ENCODE measurements around the gene TRERF1.

The TRERF1 gene

DNA sequence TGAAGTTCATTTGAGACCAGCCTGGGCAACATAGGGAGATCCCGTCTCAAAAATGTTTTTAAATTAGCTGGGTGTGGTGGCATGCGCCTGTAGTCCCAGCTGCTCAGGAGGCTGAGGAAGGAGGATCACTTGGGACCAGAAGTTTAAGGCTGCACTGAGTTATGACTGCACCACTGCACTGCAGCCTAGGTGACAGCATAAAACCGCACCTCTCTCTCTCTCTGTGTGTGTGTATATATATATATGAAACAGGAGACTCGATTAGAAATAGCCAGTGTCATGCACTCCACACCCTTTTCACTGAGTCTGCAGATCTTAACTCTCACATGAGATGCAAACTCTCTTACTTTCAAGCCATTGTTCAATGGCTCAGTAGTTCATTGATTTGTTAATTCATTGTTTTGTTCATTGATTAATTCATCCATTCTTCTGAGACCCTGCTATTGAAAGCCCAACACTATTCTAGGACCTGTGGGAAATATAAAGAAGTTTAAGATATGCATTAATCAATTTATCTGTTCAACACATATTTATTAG is 181.7 kb downstream of the TRERF1 start:
- DNase-seq, result no peak

DNA sequence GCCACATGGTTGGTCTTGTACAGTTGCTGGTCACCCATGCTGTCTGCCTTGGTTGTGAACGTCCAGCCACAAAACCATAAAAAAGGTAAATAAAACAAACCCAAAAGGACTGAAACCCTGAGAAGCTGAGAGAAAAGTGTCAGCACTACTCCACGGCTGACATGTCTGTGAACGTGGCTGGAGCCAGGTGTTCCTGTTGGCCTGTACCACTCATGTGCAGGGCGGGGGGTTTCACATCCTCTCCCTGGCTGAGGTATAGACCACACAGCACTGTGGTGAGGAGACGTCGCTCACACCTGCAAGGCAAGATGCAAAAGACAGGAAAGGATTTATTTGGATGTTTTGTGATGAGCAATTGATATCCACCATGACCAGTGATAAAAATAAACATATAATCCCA is 182.2 kb downstream of the TRERF1 start:
- no peak for DNase-seq

DNA sequence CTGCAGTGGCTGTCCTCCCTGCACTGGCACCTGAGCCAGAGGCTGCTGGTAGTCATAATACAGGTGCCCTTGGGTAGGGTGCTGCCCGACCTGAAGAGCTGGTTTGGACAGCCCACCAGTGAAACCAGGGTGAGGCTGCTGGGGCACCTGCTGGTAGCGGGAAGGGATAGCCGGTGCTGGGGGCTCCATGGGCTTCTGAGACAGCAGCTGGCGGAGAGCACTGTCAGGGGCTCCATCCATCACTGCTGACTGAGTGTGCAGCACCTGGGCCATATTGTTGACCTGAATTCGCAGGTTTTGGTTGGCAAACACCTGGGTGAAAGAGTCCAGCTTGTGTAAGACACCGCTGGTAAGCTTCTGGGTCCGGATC is 182.9 kb downstream of the TRERF1 start:
- DNase-seq, result no peak

DNA sequence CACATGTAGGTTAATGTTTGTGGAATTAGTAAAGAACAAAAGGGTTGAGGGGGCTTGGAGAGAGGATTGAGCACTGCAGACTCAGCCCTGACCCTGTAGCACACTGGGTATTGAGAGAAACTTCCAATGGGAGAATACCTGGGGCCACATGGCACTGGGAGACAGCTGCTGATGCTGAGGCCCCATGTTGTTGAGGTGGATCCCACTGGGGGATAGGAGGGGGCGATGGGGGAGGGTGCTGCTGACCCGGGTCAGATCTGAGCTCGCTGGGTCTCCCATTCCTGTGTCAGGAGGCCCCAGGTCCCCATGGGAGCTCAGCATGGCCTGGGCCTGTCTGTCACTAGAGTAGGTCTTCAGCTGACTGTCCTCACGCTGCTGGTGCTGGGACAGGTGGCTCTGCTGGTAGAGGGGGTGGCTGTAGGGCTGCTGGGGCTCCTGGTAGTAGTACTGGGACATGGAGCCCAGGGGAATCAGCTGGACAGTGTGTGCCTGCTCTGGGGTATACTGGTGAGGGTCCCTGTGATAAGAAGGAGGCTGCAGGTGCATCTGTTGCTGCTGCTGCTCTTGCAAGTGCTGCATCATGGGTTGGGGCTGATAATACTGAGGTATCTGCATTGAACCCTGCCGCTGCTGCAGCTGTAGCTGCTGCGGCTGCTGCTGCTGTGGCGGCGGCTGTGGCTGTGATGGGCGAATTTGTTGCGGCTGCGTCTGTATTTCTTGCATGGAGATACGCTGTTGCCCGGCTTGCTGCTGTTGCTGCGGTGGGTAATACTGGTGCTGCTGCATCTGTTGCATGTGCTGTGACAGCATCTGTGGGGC is 183.5 kb downstream of the TRERF1 start:
- DNase-seq, result no peak

DNA sequence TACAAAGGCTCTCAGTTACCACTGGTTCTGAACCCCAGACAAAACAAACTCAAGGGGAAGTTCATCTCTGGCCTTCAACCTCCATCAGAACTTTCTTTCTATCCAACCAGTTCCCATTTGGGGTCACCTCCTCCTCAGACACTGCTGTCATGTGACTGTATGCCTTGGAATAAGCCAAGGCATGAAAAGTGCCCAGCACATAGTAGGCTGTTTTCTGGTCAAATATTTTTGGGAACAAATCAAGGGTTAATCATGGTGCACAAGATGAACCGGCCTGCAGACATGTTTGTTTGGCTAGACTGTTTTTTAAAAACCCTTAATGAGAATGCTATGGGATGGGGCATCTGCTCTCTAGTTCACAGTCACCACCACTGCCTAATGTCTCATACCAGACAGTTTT is 185.2 kb downstream of the TRERF1 start:
- DNase-seq, result no peak

DNA sequence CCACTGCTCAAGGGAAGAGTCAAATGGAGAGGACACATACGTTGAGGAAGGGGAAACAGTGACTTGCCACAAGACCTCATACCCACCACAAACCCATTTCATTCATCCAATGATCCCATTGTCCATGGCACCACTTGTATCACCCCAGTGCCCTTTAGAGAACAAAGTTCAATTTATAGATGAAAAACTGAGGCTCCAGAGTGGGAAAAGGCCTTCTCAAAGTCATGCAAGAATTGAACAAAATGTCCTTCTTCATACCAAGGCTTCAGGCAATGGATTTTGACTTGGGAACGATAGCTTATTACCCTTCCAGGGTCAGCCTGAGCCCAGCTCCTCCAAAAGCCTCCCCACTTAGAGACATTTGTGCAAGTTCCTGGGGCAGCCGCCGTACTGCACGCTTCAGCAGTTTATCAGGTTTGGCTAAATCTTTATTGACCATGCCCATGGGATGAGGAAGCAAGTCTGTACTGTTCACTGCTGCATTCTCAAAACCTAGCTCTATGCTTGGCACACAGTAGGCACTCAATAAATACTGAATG is 186.8 kb downstream of the TRERF1 start:
- no peak for DNase-seq

DNA sequence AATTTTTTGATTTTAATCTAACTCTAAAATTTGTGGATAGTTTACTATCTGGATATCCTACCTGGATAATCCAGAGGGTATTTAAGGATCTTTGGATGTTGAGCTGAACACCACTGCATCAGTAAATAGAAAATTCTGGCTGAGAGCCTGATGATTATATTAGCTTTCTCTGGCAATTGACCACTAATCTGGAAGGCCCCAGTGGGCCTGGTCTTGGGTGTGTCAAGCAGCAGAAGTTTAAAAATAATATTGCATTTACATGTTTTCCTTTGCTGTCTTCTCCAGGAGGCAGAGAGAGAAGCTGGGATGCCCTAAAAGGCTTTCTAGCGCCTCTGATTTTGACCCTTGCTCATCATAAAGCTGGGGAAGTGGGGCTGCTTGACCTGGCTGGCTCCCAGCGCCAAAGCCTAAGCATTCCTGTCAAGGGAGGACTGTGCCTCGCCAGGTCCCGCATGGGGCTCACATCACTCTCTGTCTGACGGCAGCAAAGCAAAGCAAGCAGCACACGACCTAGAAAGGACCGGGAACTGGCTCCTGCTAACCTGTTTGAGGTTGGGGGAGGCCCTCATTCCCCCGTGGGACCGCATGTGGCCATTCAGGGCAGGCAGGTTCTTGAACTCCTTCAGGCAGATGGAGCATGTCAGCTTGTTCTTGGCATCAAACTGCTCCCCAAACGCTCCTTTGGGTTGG is 187.4 kb downstream of the TRERF1 start:
- DNase-seq, result no peak

DNA sequence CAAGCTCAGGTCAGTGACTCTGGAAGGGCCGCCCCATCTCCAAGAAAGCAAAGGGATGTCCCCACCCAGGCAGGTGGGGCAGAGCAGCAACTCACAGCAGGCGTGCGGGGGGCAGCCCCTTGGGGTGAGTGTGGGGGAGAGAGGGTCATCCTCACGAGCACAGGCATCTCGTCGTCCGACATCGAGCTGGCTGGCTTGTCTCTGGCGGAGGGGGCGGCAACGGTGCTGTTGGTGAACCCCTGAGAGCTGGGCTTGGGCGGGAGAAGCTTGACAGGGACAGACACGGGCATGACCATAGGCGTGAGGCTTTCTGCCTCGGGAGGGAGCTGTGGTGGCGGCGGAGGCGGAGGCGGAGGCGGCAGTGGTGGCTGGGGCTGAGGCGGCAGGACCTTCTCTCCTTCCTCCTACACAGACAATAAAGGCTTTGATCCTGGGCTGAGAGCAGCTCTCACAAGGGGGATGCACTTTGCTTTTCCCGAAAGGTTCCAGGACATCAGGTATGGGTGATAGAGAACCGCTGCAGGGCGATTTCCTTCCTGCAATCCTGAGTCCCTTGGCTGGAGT is 188.5 kb downstream of the TRERF1 start:
- DNase-seq, result no peak

DNA sequence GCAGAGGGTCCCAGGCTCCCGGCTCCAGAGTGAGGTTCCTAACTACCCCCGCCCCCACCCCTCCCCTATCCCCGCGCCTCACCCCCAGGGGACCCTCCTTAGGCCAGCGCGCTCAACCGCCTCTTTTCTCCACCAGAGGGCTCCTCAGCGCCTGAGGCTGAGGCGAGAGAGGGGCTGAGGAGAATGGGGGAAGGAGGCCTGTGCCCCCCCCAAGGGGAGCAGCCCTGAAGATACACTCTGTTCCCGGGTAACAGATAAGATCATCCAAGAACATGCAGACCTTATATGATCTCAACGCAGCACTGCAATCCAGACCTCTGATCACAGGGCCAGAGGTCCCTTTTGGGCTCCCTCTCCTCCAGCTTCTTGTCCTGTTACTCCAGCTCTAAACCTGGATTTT is 190.8 kb downstream of the TRERF1 start:
- DNase-seq, result no peak

DNA sequence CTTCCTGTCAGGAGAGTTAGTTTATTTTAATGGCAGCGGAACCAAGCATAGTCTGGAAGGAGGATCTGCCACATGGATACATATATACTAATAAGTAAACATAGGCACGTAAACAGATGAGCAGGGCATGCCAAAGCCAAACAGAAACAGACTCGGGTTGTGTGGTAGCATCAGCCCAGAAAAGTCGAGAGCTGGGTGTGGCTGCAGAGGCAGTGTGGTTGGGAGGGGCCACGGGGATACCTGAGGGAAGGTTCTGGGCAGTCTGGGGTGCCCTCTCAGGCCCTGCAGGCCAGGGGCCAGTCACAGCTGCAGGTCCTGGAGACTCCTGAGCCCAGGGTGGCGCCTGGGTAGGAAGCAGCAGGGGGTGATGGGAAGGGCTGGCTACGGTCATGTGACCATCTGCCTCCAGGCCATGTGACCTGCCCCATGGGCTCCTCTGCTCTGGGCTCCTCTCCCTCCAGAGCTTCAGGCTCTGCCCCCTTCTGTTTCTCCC is 191.3 kb downstream of the TRERF1 start:
- DNase-seq, result no peak

DNA sequence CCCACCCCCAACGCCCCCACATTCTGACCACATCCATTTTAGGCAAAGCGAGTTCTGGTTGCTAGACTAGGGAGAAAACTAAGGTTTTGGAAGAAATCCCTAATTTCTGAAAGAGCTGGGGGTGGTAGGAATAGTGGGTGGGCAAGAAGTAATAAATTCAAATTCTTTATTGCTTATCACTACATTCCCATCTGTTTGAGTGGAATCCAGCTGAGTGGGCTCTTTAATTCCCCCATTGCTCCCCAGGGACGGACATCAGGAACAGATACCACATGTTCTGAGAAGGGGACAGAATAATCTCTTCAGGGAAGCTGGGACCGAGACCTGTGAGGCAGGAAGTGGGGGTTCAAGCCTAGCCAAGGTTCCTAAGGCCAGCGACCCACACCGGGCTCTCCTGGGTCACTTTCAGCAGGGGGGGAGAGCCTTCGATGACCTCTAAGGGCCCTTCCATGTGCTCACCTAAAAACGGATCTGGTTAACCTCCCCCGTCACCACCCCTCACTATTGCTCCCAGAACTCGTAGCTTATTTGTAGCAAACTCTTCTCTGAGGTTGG is 191.8 kb downstream of the TRERF1 start:
- no peak for DNase-seq

DNA sequence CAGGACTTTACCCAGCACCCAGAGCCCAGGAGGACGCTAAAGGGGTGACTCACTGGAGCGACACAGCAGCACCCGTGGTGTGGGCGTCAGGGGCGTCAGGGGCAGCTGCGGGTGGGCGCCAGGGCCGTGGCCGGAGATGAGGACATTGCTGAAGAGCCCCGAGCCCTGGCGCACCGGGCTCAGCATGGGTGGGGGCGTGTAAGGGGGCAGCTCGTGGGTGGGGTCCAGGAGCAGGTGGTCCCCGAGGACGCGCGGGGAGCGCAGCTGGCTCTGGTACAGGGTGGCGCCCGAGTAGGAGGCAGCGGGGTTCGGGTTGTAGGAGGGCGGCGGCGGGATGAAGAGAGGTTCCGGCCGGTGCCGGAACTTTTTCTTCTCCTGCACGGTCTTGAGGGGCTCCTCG is 192.4 kb downstream of the TRERF1 start:
- DNase-seq, result no peak

DNA sequence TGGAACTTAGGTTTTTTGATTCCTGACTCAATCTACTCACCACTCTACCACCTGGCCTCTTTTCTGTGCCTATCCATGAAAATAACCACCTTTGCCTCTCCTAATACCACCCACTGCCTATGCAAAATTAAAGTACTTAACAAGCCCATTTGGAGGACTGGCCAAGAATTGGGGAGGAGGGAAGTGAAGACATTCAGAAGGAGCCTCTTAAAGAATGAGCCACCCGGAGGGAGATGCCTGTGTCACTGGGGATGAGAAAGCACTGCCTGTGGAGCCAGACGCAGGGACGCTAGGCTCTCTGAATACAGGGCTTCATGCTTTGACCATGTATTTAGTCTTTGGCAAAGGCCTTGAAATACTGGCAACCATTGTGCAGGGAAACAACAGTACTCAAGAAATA is 194.1 kb downstream of the TRERF1 start:
- no peak for DNase-seq

DNA sequence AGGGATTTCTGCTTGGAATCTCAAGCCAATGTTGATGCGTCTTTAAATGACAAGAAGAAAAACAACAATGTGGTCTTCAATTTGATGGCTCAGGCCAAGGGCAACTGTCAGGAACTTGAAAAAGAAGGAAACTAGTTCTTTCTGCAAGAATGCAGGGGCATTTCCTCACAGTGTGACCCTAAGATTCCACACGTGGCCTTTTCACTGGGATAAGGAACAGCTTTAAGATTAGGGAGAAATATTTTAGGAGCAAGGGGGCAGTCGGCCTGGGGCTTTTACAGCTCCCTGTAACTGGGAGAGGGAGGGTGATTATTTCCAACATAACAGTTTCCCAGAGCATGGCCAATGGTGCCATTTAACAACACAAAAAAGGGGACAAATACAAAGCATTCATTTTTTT is 194.7 kb downstream of the TRERF1 start:
- DNase-seq, result no peak

DNA sequence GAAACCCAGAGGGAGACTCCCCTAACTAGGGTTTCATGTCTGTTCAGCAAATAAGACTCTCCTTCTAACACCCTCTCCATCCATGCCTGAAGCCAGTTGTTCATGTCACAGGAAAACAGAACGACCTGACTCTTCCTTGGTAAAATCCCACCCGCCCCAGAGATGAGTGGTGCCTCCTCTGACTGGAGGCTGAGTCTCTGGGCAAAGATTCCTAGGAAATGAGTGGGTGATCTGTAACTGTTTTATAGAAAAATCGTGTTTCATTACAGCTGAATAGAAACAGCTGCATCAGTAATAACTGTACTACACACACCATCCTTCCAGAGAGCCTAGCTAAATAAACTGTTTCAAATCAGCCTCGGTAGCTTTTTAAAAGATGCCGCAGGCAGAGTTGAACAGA is 196.7 kb downstream of the TRERF1 start:
- no peak for DNase-seq

DNA sequence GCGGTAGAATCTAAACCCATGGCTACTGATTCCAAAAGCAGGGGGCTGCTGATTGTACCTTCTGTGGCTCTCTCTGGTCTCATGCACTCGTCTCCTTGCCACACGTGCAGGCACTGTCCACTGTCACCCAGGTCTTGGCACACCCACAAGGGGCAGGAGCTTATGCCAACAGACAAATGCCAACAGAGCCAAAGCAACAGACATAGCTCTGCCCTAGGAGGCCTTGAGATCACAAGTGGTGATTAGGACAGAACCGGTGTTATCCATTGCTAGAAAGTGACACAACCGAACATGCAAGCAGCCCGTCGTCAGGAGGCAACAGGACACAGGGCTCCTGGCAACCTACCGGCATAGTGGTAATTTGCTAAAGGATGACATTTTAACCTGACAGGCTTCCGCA is 197.2 kb downstream of the TRERF1 start:
- DNase-seq, result no peak

DNA sequence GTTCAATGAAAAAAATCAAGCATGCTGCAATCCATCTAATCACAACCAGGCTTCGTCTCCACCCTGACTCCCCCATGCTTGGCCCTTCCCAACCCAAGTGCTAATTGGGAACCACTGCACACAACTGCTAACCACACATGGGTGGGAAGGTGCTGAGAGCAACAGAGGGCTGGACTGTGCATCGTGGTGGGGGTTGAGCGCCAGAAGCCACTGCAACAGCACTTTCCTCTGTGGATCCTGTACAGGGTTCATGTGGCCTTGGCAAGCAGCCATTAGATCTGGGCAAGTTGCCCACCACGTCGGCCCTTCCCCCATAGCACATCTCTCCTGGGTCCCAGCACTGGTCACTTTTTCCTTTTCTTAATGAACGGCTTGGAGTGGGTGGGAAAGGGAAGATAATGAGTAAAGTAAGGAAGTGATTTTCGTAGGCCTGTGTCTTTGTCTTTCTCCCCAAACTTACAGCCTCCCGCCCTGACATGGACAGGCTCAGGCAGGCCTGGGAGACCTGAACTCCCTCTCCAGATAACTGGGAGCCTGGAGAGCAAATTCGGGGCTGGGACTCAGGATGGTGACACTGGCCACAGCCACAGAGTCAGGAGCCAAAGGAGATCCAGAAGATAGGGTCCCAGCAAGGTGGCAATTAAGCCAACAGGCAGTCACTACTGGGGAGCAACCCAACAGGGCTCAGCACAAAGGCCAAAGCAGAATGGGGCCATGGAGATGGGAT is 199.7 kb downstream of the TRERF1 start:
- DNase-seq, result peak; percentile 18 to 54

DNA sequence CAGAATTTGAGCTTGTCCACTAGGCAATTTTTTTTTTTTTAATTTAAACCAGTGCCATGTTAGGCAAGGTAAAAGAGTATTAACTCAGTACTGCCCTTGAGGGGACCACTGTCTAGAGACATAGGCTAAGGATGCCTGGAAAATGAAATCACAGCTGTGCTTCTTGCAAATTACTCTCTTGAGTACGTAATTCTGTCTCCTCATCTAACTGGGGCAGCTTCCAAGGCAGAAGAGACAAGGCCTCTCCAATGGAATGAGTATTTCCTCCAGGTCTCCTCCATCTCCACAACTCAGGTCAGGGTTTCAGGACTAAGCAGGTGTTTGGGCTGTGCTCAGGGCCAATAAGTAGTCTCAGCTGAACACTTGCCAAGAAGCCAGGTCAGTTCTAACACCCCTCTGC is 200.2 kb downstream of the TRERF1 start:
- DNase-seq, result no peak

DNA sequence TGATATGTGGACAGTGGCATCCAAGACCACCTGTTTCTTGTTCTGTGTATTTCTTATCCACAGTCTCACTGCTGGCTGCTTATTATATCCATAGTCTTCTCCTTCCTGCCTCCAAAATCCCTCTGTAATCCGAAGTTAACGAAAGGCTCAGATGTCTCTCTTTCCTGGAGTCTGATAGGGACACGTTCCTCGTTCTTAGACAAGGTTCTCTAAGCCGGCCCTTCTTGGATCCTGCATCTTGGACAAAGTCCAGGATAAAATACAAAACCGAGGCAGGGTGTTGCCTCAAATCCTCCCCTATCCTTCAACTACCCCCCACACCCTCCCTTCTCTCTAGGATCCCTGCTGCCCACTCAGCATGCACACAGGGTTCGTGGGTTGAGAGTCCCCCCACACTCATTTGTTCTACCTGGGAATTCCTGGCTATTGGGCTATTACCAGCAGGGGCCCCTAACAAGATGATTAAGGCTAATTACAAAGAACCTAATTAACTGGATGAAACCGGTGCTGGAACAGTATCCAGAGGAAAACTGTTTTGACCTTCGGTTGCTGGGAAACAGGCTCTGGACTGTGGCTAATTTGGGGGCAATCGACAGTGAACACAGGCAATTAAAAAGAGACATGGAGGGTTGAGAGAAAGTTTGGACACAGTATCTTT is 201.3 kb downstream of the TRERF1 start:
- DNase-seq, result peak in 1 of 2 experiments; percentile 9

DNA sequence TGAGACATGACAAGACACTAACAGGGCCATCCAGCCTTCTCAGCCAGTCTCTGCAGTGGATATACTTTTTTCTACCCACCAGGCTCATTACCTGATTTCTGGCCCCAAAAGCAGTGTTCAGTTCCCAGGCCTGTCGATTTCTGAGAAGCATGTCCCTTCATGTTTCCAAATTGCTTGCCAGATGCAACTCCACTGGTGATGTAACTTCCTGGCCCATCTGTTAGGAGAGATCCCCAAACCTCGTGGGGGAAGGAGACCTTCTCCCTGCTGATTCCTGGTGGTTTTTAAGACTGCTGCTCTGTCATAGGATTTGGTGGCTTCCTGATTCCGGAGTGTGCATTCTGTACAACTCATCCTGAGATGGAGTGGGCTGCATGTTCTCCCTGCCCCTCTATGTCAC is 202.4 kb downstream of the TRERF1 start:
- DNase-seq, result no peak

DNA sequence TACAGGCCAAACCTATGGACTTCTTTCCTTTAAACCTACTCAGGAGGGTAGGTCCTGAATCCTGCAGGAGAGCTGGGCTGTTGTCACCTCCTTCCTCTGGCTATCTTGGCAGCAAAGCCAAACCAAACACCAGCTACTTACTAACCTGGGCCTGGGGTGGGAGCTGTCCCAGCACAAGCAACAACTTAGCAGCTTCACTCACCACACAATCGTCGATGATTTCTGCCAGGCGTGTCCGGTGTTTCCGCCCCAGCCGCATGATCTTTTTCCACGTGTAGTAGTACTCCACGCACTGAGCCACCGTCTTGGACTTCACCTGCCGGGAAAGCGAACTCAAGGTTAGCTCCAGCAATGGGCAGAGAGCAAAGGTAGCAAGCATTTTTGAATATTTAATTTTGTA is 208.7 kb downstream of the TRERF1 start:
- no peak for DNase-seq

DNA sequence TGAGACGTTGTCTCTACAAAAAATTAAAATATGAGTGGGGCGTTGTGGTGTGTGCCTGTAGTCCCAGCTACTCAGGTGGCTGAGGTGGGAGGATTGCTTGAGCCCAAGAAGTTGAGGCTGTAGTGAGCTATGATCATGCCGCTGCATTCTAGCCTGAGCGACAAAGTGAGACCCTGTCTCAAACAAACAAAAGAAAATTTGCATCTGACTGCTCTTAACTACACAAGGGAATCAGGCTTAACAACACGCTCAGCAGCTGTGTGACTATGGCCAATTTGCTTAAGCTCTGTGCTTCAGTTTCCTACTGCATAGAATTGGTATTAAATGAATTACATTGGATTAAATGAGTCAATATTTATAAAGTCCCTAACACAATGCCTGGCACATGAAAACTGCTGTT is 209.8 kb downstream of the TRERF1 start:
- DNase-seq, result no peak

Measured in NCI-H2081 (cell line).